Colonic mucosa (tissue), 4 donors: ENCODE results near the gene SCFD2. TPM values are rescaled to one million over a fixed set of nuclear protein-coding genes. Genes with fewer than 3 reads are reported as not detected.

ENCODE experiments used
- DNase-seq: peaks from one replicate; pipeline ENCODE4 v3.0.0-alpha.2; 2020
- H3K27ac ChIP-seq: fragments of 200-600 bp; one replicate; pipeline ENCODE4 v1.8.0; 2021
- H3K27me3 ChIP-seq: fragments of 200-600 bp; one replicate; pipeline ENCODE4 v1.8.0; 2021
- H3K36me3 ChIP-seq: fragments of 200-600 bp; one replicate; pipeline ENCODE4 v1.8.0; 2021
- H3K4me1 ChIP-seq: fragments of 200-600 bp; one replicate; pipeline ENCODE4 v1.8.0; 2021; ENCODE audit warnings: mild to moderate bottlenecking
- H3K4me3 ChIP-seq: fragments of 200-600 bp; one replicate; pipeline ENCODE4 v1.8.0; 2021
- H3K9ac ChIP-seq, 2 donors: one replicate each; pipeline ENCODE4 v1.7.0; 2013; ENCODE audit warnings: control low read depth in 2 of 2, low read depth in 2 of 2, low read length in 2 of 2
- H3K9me3 ChIP-seq: fragments of 200-600 bp; one replicate; pipeline ENCODE4 v1.8.0; 2021
- intact Hi-C: fragments of 100-400 bp; cut with DNase I; formaldehyde crosslinking; loops from one replicate; pipeline ENCODE4 v1.14.1; 2022
- total RNA-seq, 2 donors: library from RNA; stranded (reverse); fragmentation: NEBNext Ultra II Directional in 1 of 2; extraction: Animal tissue kit (Norgen Biotek cat#: 25700) in 1 of 2; gene quantifications; one replicate each; pipeline ENCODE4 v1.2.1, GENCODE V29; 2021
- TF ChIP-seq, protein P1 (sequence below): fragments of 200-600 bp; IDR thresholded peaks from one replicate; pipeline ENCODE4 v1.8.0; 2022; ENCODE audit warnings: antibody characterized with exemption, mild to moderate bottlenecking
- donor health status: healthy.
- donor health status: DM: no; HTN: no; CAD: no.
- donor health status: DM: no; HTN: no; CAD: no.

SCFD2 gene
- total RNA-seq, 2 donors from 2014 or later: 11.5 to 29.4 TPM

DNA sequence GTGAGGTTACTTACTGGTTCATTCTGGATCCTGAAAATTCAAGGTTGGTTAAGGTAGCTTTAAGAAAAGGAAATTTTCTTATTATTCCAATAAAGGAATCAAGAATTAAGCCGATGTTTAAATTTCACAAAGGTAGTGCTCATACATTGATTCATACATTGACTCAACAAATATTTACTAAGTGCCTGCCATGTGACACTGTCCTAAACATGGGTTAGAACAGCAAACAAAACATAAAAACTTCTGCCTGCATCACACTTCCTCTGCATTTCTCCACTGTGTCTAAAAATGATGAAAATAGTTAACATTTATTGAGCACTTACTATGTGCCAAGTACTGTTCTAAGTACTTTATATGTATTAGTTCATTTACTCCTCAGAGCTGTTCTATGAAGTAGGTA, 428.0 kb downstream of the SCFD2 start:
- TF ChIP-seq, protein P1, sequence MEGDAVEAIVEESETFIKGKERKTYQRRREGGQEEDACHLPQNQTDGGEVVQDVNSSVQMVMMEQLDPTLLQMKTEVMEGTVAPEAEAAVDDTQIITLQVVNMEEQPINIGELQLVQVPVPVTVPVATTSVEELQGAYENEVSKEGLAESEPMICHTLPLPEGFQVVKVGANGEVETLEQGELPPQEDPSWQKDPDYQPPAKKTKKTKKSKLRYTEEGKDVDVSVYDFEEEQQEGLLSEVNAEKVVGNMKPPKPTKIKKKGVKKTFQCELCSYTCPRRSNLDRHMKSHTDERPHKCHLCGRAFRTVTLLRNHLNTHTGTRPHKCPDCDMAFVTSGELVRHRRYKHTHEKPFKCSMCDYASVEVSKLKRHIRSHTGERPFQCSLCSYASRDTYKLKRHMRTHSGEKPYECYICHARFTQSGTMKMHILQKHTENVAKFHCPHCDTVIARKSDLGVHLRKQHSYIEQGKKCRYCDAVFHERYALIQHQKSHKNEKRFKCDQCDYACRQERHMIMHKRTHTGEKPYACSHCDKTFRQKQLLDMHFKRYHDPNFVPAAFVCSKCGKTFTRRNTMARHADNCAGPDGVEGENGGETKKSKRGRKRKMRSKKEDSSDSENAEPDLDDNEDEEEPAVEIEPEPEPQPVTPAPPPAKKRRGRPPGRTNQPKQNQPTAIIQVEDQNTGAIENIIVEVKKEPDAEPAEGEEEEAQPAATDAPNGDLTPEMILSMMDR: no peak
- DNase-seq: no peak
- Histone ChIP-seq H3K9ac (no peak overlapping the region), H3K9me3 (no peaks in the 10 kb centered on the region), H3K27me3 (no peaks in the 10 kb centered on the region), H3K36me3 (no peaks in the 10 kb centered on the region), H3K4me1 (no peaks in the 10 kb centered on the region), H3K27ac (no peak overlapping the region), H3K4me3 (no peak overlapping the region)
- intact Hi-C loops: no loop called here

GRCh38 chr4:52936729-52937128, 429.1 kb downstream of the SCFD2 start:
- intact Hi-C loops: no loop called here
- no peaks in the 10 kb centered on the region for H3K4me1 ChIP-seq

GRCh38 chr4:52935317-52935716, 430.5 kb downstream of the SCFD2 start:
- Histone ChIP-seq H3K4me3 (no peak overlapping the region), H3K9me3 (no peaks in the 10 kb centered on the region), H3K36me3 (no peaks in the 10 kb centered on the region), H3K9ac (no peak overlapping the region), H3K27me3 (no peaks in the 10 kb centered on the region), H3K4me1 (no peaks in the 10 kb centered on the region), H3K27ac (no peak overlapping the region)
- intact Hi-C loops: no loop called here
- no peak for DNase-seq
- TF ChIP-seq, protein P1: no peak

More at GRCh38 chr4:52936729-52937128, 429.1 kb downstream of the SCFD2 start:
- no peaks in the 10 kb centered on the region for H3K9me3 ChIP-seq
- no peak for DNase-seq
- no peak overlapping the region for H3K9ac ChIP-seq
- H3K4me3 ChIP-seq: no peak overlapping the region
- H3K36me3 ChIP-seq: no peaks in the 10 kb centered on the region
- H3K27me3 ChIP-seq: no peaks in the 10 kb centered on the region
- TF ChIP-seq, protein P1: no peak
- no peak overlapping the region for H3K27ac ChIP-seq

DNA sequence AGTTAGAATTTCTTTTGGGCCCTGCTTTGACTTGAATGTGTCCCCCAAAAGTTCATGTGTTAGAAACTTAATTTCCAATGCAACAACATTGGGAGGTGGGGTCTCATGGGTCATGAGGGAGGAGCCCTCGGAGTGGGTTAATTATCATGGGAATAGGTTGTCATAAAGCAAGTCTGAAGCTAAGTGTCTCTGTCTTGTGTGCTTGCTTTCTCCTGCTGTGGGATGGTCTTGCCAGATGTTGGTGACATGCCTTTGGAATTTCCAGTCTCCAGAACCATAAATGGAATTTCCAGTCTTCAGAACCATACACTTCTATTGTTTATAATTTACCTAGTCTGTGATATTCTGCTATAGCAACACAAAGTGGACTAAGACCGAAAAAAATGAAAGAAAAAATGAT, 432.1 kb downstream of the SCFD2 start:
- Histone ChIP-seq H3K36me3 (no peaks in the 10 kb centered on the region), H3K9me3 (no peaks in the 10 kb centered on the region), H3K9ac (no peak overlapping the region), H3K27ac (no peak overlapping the region), H3K4me3 (no peak overlapping the region), H3K27me3 (no peaks in the 10 kb centered on the region), H3K4me1 (no peaks in the 10 kb centered on the region)
- no peak for DNase-seq
- intact Hi-C loops: no loop called here
- TF ChIP-seq, protein P1: no peak

DNA sequence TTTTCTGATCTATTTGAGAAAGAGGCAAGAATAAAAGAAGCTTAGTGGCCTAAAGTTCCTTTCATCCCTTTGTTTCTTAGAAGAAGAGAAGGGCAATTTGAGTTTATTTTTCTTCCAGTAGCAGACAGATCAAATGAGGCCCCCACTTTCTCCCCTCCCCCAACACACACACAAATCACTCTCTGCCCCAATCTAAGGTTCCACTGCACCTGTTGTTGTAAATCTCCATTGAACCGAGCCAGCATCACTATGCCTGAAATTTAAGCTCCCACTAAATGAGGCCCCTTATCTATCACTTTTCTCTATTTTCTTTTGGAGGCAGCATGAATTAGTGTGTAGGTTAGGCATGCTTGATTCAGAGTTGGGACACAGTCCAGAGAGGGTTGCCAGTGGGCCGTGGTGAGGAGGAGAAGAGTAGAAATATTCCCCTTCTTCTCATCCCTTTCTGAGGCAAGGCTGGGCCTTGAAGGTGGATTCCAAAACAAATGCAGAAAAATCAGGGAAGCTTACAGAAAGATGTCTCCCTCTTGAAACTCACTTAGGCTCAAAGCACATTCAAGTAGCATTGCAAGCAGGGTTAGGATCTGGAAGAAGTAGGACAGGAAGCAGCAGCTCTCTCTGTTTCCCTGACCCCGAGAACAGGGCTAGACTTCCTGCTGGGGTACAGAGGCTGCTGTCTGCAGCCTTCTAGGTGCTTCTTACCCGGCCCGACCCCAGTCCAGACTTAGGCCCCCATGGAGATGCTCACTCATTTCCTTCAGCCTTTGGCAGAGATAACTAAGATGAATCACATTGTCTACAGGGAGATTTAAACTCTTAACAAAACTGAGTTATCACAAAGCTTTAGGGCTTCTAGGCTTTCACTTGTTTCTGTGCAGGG, 433.0 kb downstream of the SCFD2 start:
- H3K36me3 ChIP-seq: no peaks in the 10 kb centered on the region
- no peak overlapping the region for H3K4me3 ChIP-seq
- H3K27me3 ChIP-seq: no peaks in the 10 kb centered on the region
- no peaks in the 10 kb centered on the region for H3K9me3 ChIP-seq
- TF ChIP-seq, protein P1: no peak
- intact Hi-C loops: no loop called here
- no peak overlapping the region for H3K27ac ChIP-seq
- no peak for DNase-seq
- H3K4me1 ChIP-seq: no peaks in the 10 kb centered on the region
- H3K9ac ChIP-seq: no peak overlapping the region
